Neuronal stem cell (in vitro differentiated cells): ENCODE data around the gene EEA1.

Source experiments
- DNase-seq: peaks from one replicate; pipeline ENCODE4 v3.0.0-alpha.2; 2013; ENCODE audit warnings: low spot score
- H2AFZ ChIP-seq: one replicate; pipeline ENCODE4 v1.6.1; 2013; ENCODE audit warnings: mild to moderate bottlenecking, low read length, inconsistent platforms
- H2AK5ac ChIP-seq: 2 replicates; pipeline ENCODE4 v1.6.1; 2013; ENCODE audit warnings: low read depth, mild to moderate bottlenecking, inconsistent platforms, low read length, moderate library complexity, mixed read lengths
- H2BK120ac ChIP-seq: 2 replicates; pipeline ENCODE4 v1.6.1; 2013; ENCODE audit warnings: low read depth, mild to moderate bottlenecking, inconsistent platforms, low read length, moderate library complexity, mixed read lengths
- H2BK12ac ChIP-seq: one replicate; pipeline ENCODE4 v1.6.1; 2013; ENCODE audit warnings: low read length, inconsistent platforms
- H2BK15ac ChIP-seq: 2 replicates; pipeline ENCODE4 v1.6.1; 2013; ENCODE audit warnings: mild to moderate bottlenecking, low read length, inconsistent platforms, mixed read lengths
- H2BK5ac ChIP-seq: one replicate; pipeline ENCODE4 v1.6.1; 2013; ENCODE audit warnings: inconsistent platforms, mild to moderate bottlenecking, low read length, moderate library complexity
- H3K14ac ChIP-seq: one replicate; pipeline ENCODE4 v1.6.1; 2013; ENCODE audit warnings: low read length, inconsistent platforms
- H3K18ac ChIP-seq: 2 replicates; pipeline ENCODE4 v1.6.1; 2013; ENCODE audit warnings: low read length, inconsistent platforms
- H3K23ac ChIP-seq: 2 replicates; pipeline ENCODE4 v1.6.1; 2013; ENCODE audit warnings: low read depth, mild to moderate bottlenecking, mixed read lengths, low read length, inconsistent platforms; ENCODE audit not compliant: poor library complexity
- H3K27ac ChIP-seq: replicated peaks from 3 replicates; pipeline ENCODE4 v1.5.1; 2013; ENCODE audit warnings: low read length, inconsistent platforms
- H3K27me3 ChIP-seq, 3 experiments: 2 replicates each; pipeline ENCODE4 v1.6.1; 2013; ENCODE audit warnings: low read length in 3 of 3, mild to moderate bottlenecking in 2 of 3, inconsistent platforms in 1 of 3, low read depth in 1 of 3, mixed read lengths in 1 of 3, moderate library complexity in 1 of 3; ENCODE audit not compliant: control insufficient read depth in 3 of 3, insufficient read depth in 3 of 3
- H3K36me3 ChIP-seq, 2 donors: replicated peaks in 1 of 2; 2 replicates each; pipeline ENCODE4 v1.6.1; 2013; ENCODE audit warnings: low read length in 2 of 2; ENCODE audit not compliant: control insufficient read depth in 2 of 2, insufficient read depth in 2 of 2
- H3K4ac ChIP-seq: 2 replicates; pipeline ENCODE4 v1.6.1; 2013; ENCODE audit warnings: inconsistent platforms, mild to moderate bottlenecking, low read length, moderate library complexity
- H3K4me1 ChIP-seq, 2 donors: 1 replicate in 1 of 2; 2 replicates in 1 of 2; pipeline ENCODE4 v1.6.1; 2013; ENCODE audit warnings: low read length in 2 of 2, low read depth in 1 of 2; ENCODE audit not compliant: control insufficient read depth in 2 of 2, insufficient read depth in 1 of 2
- H3K4me2 ChIP-seq: one replicate; pipeline ENCODE4 v1.6.1; 2013; ENCODE audit warnings: mild to moderate bottlenecking, low read length, inconsistent platforms; ENCODE audit not compliant: insufficient read depth, poor library complexity, severe bottlenecking
- H3K4me3 ChIP-seq, 2 donors: 2 replicates each; pipeline ENCODE4 v1.5.1; 2013; ENCODE audit warnings: low read length in 2 of 2, mild to moderate bottlenecking in 2 of 2, inconsistent platforms in 1 of 2, moderate library complexity in 1 of 2
- H3K79me1 ChIP-seq: one replicate; pipeline ENCODE4 v1.6.1; 2013; ENCODE audit warnings: low read depth, mild to moderate bottlenecking, inconsistent platforms, low read length, moderate library complexity
- H3K9ac ChIP-seq: one replicate; pipeline ENCODE4 v1.6.1; 2013; ENCODE audit warnings: mild to moderate bottlenecking, low read depth, low read length, inconsistent platforms; ENCODE audit not compliant: poor library complexity
- H3K9me3 ChIP-seq, 2 donors: replicated peaks in 1 of 2; 2 replicates each; pipeline versions ENCODE3 to v1.6.1; 2013; ENCODE audit warnings: low read length in 2 of 2, mild to moderate bottlenecking in 2 of 2, inconsistent platforms in 1 of 2, low read depth in 1 of 2, mixed read lengths in 1 of 2, moderate library complexity in 1 of 2; ENCODE audit not compliant: control insufficient read depth in 2 of 2, insufficient read depth in 1 of 2
- H4K8ac ChIP-seq: one replicate; pipeline ENCODE4 v1.6.1; 2013; ENCODE audit warnings: low read depth, mild to moderate bottlenecking, inconsistent platforms, low read length, moderate library complexity
- H4K91ac ChIP-seq: one replicate; pipeline ENCODE4 v1.6.1; 2013; ENCODE audit warnings: low read length, low read depth, mild to moderate bottlenecking, inconsistent platforms; ENCODE audit not compliant: poor library complexity
- WGBS, 2 donors: extraction: QIAGEN DNeasy Blood & Tissue Kit; methylation state at CpG; one replicate each; pipeline ENCODE4 v1.1.7; 2013; ENCODE audit warnings: missing lambda C conversion rate in 2 of 2, mixed read lengths in 1 of 2; ENCODE audit not compliant: insufficient read length in 2 of 2, insufficient replicate concordance in 1 of 2; ENCODE audit errors: extremely low coverage in 2 of 2; 5-methylcytosine and 5-hydroxymethylcytosine counted together

Gene EEA1

GRCh38 chr12:92859650-92860386 lies 69.3 kb downstream of the EEA1 start:
- Histone ChIP-seq H3K4me1 (no peaks in the 10 kb centered on the region), H3K18ac (no peak overlapping the region), H3K27me3 (no peaks in the 10 kb centered on the region), H3K9me3 (peaks cover 0 to 8% of the 10 kb centered on the region in 2 donors), H2BK120ac (no peak overlapping the region), H3K9ac (no peak overlapping the region), H3K36me3 (peaks cover 5 to 60% of the 10 kb centered on the region in 2 donors), H3K23ac (no peak overlapping the region), H3K4me2 (no peak overlapping the region), H3K4ac (no peak overlapping the region), H2BK12ac (no peak overlapping the region), H2AK5ac (no peak overlapping the region), H3K14ac (no peak overlapping the region), H4K91ac (no peak overlapping the region), H3K27ac (no peak overlapping the region), H4K8ac (no peak overlapping the region), H2BK15ac (no peak overlapping the region), H3K4me3 (no peak overlapping the region), H2BK5ac (no peak overlapping the region), H2AFZ (no peak overlapping the region), H3K79me1 (no peaks in the 10 kb centered on the region)
- DNase-seq, result no peak
- WGBS, 2 donors, result no CpG with 5 or more reads among the region's 7 CpGs

- no peak overlapping the region for H3K18ac ChIP-seq
- no peak for DNase-seq
- no CpG with 5 or more reads among the region's 8 CpGs for WGBS, 2 donors
- no peak overlapping the region for H2AK5ac ChIP-seq
- no peak overlapping the region for H2AFZ ChIP-seq
- H3K27me3 ChIP-seq, result no peaks in the 10 kb centered on the region
- no peak overlapping the region for H3K4ac ChIP-seq
- no peak overlapping the region for H3K4me3 ChIP-seq
- H3K4me2 ChIP-seq, result no peak overlapping the region
- peaks cover 0 to 8% of the 10 kb centered on the region in 2 donors for H3K9me3 ChIP-seq
- no peak overlapping the region for H4K8ac ChIP-seq
- H3K27ac ChIP-seq, result no peak overlapping the region
- no peak overlapping the region for H2BK120ac ChIP-seq
- no peak overlapping the region for H2BK5ac ChIP-seq
- no peak overlapping the region for H3K9ac ChIP-seq
- no peaks in the 10 kb centered on the region for H3K4me1 ChIP-seq
- H2BK12ac ChIP-seq, result no peak overlapping the region
- no peaks in the 10 kb centered on the region for H3K79me1 ChIP-seq
- H4K91ac ChIP-seq, result no peak overlapping the region
- H2BK15ac ChIP-seq, result no peak overlapping the region
- H3K14ac ChIP-seq, result peak overlapping the region; percentile 89
- no peak overlapping the region for H3K23ac ChIP-seq
- peaks cover 5 to 55% of the 10 kb centered on the region in 2 donors for H3K36me3 ChIP-seq
Observed at GRCh38 chr12:92857818-92858217, 71.3 kb downstream of the EEA1 start.

- peaks cover 3 to 67% of the 10 kb centered on the region in 2 donors for H3K36me3 ChIP-seq
- no peak overlapping the region for H2BK12ac ChIP-seq
- no peak overlapping the region for H4K91ac ChIP-seq
- no peak overlapping the region for H3K4me3 ChIP-seq
- no peak overlapping the region for H2BK5ac ChIP-seq
- no peak overlapping the region for H4K8ac ChIP-seq
- no peak overlapping the region for H2BK120ac ChIP-seq
- no peak overlapping the region for H3K18ac ChIP-seq
- H3K27ac ChIP-seq, result no peak overlapping the region
- no peaks in the 10 kb centered on the region for H3K79me1 ChIP-seq
- no peaks in the 10 kb centered on the region for H3K27me3 ChIP-seq
- H3K23ac ChIP-seq, result no peak overlapping the region
- no peak overlapping the region for H2AFZ ChIP-seq
- H3K9ac ChIP-seq, result no peak overlapping the region
- H3K4ac ChIP-seq, result no peak overlapping the region
- H2BK15ac ChIP-seq, result no peak overlapping the region
- no peak overlapping the region for H3K14ac ChIP-seq
- H3K4me1 ChIP-seq, result no peaks in the 10 kb centered on the region
- H3K9me3 ChIP-seq, result peaks cover 0 to 8% of the 10 kb centered on the region in 2 donors
- H2AK5ac ChIP-seq, result no peak overlapping the region
- H3K4me2 ChIP-seq, result no peak overlapping the region
- DNase-seq, result no peak
- no CpG with 5 or more reads among the region's 3 CpGs for WGBS, 2 donors
Observed at GRCh38 chr12:92854344-92854743, 74.8 kb downstream of the EEA1 start.

- Histone ChIP-seq H3K27ac (no peak overlapping the region), H3K4me2 (no peak overlapping the region), H4K91ac (no peak overlapping the region), H3K23ac (no peak overlapping the region), H2AK5ac (no peak overlapping the region), H3K36me3 (peaks cover 0 to 49% of the 10 kb centered on the region in 2 donors), H2BK5ac (no peak overlapping the region), H3K9me3 (no peaks in the 10 kb centered on the region), H3K9ac (no peak overlapping the region), H2BK15ac (no peak overlapping the region), H2BK12ac (no peak overlapping the region), H3K4me1 (no peaks in the 10 kb centered on the region), H3K4ac (no peak overlapping the region), H3K18ac (no peak overlapping the region), H3K79me1 (no peaks in the 10 kb centered on the region), H3K4me3 (no peak overlapping the region), H3K27me3 (no peaks in the 10 kb centered on the region), H4K8ac (no peak overlapping the region), H3K14ac (no peak overlapping the region), H2BK120ac (no peak overlapping the region), H2AFZ (no peak overlapping the region)
- WGBS, 2 donors, result no CpG with 5 or more reads among the region's 3 CpGs
- no peak for DNase-seq
Observed at GRCh38 chr12:92848740-92849139, 80.4 kb downstream of the EEA1 start.
